GM15510 (cell line): ENCODE results near the gene FIS1.

ENCODE experiments used
- POLR2A ChIP-seq: IDR thresholded peaks from 3 replicates; pipeline ENCODE4 v1.6.1; 2011; ENCODE audit warnings: borderline replicate concordance; ENCODE audit not compliant: insufficient read length; ENCODE audit errors: extremely low read depth

Gene FIS1

GRCh38 chr7:101236292-101236835 lies 8.5 kb downstream of the FIS1 start:
- no peak for TF ChIP-seq POLR2A

GRCh38 chr7:101235522-101235921 lies 9.4 kb downstream of the FIS1 start:
- TF ChIP-seq POLR2A, result no peak

DNA sequence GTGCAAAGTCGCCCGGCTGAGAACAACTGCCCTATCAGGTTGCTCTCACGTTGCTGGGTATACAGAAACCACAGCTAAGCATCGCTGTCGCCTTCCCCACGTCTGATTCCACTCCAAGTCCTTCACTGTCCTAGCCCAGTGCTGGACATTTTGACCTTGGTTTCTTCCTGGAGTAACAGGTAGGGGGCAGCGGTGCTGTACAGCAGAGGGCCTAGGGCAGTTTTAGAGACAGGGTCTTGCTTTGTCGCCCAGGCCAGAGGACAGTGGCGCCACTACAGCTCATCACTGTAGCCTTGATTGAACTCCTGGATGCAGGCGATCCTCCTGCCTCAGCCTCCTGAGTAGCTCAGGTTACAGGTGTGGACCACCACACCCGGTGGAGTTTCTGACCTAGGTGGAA lies 9.8 kb downstream of the FIS1 start:
- TF ChIP-seq POLR2A, result no peak

DNA sequence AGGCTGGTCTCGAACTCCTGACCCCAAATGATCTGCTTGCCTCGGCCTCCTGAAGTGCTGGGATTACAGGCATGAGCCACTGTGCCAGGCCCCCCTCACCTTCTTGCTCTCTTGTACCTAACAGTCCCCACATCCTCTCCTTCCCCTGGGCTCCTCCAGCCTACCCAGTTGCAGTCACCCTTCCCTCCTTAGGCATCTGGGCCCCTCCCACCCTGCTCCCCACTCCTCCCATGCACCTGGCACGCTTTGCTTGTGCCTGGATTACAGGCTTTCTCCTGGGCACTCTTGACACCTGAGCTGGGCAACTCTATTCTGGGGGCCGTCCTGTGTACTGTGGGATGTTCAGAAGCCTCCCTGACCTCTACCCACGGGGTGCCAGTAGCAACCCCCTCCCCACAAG lies 10.2 kb downstream of the FIS1 start:
- TF ChIP-seq POLR2A, result no peak

- no peak for TF ChIP-seq POLR2A
Observed at GRCh38 chr7:101233907-101234547, 10.9 kb downstream of the FIS1 start.

GRCh38 chr7:101232141-101232850 lies 12.6 kb downstream of the FIS1 start:
- TF ChIP-seq POLR2A, result no peak

GRCh38 chr7:101231644-101232043 lies 13.2 kb downstream of the FIS1 start:
- TF ChIP-seq POLR2A, result no peak

- TF ChIP-seq POLR2A, result no peak
Observed at GRCh38 chr7:101226721-101227120, 18.2 kb downstream of the FIS1 start.

GRCh38 chr7:101225650-101226049 lies 19.2 kb downstream of the FIS1 start:
- no peak for TF ChIP-seq POLR2A

DNA sequence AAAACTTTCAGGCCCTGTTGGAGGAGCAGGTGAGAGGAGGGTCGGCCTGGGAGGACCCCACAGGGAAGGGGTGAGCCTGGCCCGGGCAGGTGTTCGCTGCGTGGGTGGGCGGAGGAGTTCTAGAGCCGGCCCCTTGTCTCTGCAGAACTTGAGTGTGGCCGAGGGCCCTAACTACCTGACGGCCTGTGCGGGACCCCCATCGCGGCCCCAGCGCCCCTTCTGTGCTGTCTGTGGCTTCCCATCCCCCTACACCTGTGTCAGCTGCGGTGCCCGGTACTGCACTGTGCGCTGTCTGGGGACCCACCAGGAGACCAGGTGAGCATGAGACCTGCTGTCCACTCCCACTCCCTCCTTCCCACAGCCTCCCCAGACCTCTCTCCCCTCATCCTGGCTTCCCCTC lies 21.4 kb downstream of the FIS1 start:
- no peak for TF ChIP-seq POLR2A

DNA sequence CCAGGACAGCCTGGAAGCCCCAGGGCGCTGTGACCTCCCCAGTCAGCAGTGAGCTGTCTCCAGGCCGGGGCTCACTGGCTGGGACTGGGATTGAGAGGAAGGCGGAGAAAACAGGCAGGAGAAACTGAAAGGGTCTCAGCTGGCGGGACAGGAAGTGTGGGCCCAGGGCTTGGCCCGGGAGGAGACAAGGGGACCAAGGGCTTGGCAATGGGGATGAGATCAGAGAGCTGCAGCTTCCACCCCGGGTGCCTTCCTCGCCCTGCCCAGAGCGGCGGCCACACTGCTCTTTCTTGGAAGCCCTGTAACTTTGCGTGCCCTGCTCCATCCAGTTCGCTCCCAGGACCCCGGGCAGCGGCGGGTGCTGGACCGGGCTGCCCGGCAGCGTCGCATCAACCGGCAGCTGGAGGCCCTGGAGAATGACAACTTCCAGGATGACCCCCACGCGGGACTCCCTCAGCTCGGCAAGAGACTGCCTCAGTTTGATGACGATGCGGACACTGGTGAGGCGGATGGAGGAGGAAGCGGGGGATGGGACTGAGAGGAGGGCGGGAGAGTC lies 22.5 kb downstream of the FIS1 start:
- TF ChIP-seq POLR2A, result no peak

DNA sequence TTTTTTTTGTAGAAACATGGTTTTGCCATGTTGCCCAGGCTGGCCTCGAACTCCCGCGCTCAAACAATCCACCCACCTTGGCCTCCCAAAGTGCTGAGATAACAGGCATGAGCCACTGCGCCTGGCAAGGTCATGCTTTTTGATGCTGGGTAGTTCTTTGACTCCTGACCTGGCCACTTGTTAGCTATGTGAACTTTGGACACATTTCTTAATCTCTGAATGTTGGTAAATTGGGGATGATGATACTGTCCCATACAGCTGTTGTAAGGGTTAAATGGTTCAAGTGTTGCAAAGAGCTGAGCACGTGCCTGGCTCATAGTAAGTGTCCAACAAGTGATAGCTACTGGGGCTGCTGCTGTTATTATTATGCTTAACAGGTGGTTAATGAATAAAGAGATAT lies 24.6 kb downstream of the FIS1 start:
- no peak for TF ChIP-seq POLR2A

DNA sequence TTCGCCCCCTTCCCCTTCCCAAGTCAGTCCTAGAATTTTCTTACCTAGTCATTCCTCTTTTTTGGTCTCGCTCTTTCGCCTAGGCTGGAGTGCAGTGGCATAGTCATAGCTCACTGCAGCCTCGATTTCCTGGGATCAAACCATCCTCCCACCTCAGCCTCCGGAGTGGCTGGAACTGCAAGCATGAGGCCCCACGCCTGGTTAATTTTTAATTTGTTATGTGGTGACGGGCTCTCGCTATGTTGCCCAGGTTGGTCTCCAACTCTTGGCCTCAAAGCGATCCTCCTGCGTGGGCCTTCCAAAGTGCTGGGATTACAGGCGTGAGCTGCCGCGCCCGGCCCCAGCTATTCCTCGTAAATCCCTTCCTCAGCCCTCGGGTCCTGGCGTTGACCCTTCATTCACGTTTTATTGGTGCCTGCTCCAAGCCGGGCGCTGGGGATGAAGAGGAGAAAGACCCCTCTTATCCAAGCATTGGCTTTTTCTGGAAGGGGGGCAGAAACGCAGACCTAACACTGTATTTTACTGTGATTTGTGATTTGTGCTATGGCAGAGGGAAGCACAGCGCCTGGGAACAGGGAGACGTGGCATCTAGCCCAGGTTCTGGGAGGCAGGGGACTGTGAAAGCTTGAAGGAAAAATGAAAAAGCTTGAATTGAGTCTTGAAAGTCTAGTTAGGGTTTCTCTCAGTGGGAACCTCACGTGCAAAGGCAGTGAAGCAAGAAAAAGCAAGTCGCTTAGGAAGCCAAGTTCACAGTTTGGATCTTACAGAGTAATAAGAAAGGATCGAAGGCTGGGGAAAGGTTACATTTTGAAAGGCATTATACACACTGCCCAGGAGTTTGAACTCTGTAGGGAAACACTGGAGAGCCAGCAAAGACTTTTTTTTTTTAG lies 26.4 kb downstream of the FIS1 start:
- TF ChIP-seq POLR2A, result no peak

- peak; percentile 56 for TF ChIP-seq POLR2A
Observed at GRCh38 chr7:101217388-101218235, 27.3 kb downstream of the FIS1 start, which contains the start of the genes PLOD3 and ZNHIT1. TSS of gene PLOD3 (minus strand) at chr7:101217581. CDS start at chr7:101217274, 307 bp downstream. TSS of gene ZNHIT1 (plus strand) at chr7:101218165. CDS start at chr7:101218196, 31 bp downstream.
